Measurements from ENCODE around the gene ADAD2.

ADAD2 gene

DNA sequence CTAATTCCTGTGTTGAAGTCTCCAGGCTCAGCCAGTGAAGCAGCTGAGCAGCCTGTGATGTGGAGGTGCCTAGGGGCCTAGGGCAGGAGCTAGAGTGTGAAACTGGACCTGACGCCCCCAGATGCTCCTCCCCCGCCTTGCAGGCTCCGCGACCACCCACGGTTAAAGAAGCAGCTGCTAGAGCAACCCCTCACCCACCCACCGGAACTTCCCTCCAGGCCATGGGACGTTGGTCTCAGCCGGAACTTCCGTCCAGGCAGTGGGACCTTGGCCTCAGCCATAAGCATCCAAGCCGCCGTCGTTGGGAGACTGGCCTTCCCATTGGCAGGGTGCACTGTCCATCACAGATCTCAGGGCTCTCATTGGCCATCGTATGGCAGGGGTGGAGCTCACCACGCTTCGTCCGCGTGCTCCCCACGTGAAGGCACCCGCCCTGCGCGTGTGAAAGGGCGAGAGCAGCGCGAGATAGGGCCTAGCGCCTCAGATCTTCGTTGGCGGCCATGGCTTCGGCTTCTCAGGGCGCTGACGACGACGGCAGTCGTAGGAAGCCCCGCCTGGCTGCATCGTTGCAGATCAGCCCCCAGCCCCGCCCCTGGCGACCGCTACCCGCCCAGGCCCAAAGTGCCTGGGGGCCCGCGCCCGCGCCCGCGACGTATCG is at the start of gene ADAD2:
ADAD2 (plus strand) TSS at position 427 of the 658 bp plus-strand sequence; CDS start at position 501, 74 bp downstream.
- DNase-seq (ENCODE audit: low spot score) = no peak

DNA sequence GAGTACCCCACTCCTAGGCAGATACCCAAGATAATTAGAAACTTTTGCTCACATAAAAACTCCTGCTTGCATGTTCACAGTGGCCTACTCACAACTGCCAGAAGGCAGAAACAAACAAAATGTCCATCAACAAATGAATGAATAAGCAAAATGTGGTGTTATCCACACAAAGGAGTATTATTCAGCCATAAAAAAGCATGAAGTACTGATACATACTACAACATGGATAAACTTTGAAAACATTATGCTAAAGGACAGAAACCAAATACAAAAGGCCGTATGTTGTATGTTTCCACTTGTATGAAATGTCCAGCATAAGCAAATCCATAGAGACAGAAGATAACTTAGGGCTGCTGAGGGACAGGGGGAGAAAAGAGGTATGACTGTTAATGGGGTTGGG is 47.9 kb upstream of the ADAD2 start:
- no peak for DNase-seq (ENCODE audit: low spot score)

DNA sequence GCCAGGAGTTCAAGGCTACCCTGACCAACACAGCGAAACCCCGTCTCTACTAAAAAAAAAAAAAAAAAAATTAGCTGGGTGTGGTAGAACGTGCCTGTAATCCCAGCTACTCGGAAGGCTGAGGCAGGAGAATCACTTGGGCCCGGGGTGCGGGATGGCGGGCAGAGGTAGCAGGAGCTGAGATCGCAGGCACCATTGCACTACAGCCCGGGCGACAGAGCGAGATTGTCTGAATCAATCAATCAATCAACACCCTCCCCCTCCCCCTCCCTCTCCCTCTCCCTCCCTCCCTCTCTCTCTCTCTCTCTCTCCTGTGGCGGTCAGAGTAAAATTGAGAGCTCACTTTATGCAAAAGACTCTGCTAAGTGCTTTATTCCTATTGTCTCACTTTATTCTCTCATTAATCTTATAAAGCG is 47.2 kb upstream of the ADAD2 start:
- DNase-seq (ENCODE audit: low spot score) = no peak

DNA sequence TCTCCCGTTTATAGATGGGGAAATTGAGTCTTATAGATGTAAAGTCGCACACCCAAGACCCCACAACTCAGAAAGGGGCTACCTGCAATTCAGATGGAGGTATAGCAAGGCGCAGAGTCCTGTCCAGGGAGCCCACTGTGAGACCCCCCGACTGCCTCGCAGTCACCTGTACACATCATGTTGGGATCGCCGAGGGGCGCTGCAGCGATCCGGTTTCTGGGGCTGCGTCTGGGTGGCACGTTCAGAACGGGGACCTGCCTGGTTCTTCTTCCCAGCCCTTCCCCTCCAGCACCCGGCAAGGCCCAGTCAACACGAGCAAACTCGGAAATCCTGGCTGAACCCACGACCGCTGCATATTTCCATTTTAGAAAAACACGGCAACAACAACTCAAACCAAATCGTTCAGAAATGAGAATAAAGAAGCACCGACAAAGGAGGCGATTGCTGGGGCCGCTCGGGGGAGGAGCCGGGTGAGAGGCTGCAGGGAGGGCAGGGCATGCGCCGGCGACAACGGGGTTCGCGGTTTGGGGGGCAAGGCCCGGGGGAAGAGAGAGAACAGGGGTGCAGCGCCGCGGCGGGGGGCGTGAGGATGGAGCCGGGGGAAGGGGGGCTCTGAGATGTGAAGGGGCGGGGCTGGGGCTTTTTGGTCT is 46.6 kb upstream of the ADAD2 start:
- DNase-seq (ENCODE audit: low spot score) = peak; percentile 42

DNA sequence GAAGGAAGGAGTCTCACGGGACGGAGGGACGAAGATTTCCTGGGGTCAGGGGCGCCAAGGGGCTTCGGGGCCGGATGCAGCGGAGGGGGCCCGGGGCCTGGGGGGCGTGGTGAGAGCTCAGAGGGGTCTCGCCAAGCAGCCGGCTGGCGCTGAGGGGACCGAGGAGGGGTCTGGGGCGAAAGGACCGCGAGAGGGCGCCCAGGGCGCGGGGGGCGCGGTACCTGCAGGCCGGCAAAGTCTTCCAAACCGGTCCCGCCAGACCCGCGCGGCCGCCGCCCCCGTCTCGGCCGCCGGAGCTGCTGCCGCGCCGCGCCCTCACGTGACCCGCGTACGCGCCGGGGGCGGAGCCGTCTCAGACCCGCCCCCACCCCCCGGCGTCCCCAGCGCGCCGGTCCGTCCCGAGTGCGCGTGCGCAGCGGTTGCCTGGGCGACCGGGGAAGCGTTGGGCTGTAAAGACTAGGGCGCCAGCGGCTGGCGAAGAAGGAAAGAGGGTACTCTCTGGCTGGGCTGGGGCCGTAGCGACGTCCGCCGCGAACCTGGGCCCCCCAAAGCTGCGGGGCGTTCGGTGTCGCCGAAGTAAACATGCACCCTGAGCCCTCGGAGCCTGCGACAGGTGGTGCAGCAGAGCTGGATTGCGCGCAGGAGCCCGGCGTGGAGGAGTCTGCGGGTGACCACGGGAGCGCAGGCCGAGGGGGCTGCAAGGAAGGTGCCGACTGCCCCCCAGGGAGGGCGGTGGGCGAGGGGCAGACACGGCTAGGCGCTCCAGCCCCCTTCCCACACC is 45.9 kb upstream of the ADAD2 start, which contains the start of the genes DNAAF1 and HSDL1:
DNAAF1 (plus strand) TSS at position 450 of the 781 bp plus-strand sequence; CDS start at position 583, 133 bp downstream.
HSDL1 (minus strand) TSS at position 319 of the 781 bp plus-strand sequence. CDS start 13,856 bp downstream, outside the sequence.
- peak; percentile 81 for DNase-seq (ENCODE audit: low spot score)

DNA sequence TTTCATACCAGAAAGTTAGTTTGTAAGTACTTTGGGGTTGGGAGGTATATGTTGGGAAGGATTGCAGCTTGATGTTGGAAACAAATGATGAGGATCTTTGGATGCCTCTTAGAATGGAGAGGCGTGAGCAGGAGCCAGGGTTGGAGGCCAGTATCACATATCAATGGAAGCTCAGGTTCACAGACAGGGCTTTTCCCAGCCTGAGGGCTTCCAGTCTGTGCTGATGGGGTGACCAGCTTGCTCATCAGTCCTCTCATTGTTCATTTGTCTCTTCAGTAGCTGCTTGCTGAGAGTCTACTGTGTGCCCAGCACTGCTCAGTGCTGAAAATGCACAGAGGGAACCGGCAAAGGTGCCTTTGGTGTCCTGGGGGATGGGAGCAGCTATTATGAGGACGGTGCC is 40.0 kb upstream of the ADAD2 start:
- DNase-seq (ENCODE audit: low spot score) = no peak

DNA sequence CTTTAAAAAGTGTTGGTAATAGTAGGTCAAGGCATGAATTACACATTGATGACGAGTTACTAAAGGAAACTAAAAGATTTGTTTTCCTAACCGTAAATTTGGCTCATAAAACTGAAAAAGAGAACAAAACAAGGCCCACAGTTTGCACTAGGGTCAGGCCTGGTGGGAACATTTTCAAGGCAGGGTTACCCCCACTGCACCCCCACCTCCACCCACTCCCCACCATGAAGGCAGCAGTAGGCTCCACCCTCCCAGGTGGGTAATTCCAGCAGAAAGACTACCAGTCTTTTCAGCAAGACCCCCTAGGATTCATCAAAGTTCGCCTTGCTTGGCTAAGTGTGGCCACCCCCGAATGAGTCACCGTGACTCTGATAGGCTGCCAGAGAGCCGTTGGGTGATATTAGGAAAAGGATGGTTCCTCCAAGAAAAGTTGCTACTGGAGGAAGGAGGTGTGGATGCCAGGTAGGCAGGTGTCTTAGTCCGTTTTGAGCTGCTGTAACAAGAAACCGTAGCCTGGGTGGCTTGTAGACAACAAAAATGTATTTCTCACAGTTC is 37.2 kb upstream of the ADAD2 start:
- DNase-seq (ENCODE audit: low spot score) = no peak

DNA sequence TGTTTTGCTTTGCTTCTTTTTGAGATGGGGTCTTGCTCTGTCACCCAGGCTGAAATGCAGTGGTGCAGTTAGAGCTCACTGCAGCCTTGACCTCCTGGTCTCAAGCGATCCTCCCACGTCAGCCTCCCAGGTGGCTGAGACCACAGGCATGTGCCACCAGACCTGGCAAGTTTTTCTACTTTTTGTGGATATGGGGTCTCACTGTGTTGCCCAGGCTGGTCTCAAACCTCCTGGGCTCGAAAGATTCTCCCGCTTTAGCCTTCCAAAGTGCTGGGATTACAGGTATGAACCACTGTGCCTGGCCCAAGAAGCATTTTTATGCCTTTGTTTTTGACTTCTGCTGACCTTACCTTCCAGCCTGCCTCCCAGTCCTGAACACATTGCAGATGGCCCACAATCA is 35.7 kb upstream of the ADAD2 start:
- no peak for DNase-seq (ENCODE audit: low spot score)

DNA sequence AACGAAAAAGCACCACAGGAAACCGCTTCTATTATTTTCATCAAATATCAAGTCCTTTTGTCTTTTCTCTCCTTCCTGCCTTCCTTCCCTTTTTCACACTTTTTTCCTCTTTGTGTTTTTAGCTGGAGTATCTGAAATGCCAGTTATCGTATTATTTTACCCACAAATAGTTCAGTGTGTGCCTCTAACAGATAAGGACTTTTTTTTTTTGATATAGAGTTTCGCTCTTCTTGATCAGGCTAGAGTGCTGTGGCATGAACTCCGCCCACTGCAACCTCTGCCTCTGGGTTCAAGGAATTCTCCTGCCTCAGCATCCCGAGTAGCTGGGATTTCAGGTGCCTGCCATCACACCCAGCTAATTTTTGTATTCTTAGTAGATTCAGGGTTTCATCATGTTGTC is 35.2 kb upstream of the ADAD2 start:
- no peak for DNase-seq (ENCODE audit: low spot score)

DNA sequence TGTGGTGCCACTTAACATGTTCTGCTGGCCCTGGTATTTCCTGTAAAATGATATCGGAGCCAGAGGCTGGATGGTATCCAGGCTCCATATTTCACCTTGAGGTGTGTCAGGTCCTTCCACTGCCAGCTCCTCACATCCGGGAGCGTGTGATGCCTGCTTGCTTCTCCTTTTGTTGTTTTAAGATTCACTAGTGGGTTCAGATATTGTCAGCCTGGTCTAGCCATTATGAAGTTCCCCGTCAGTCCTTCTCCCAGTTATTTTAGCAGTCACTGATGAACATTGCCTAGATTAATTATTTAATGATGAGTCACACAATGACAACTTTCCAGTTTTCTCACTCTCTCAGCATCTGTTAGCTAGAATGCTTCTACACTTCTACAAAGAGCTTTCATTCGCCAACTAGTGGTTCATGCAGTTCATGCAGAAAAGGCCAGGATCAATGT is 34.6 kb upstream of the ADAD2 start:
- DNase-seq (ENCODE audit: low spot score) = no peak

DNA sequence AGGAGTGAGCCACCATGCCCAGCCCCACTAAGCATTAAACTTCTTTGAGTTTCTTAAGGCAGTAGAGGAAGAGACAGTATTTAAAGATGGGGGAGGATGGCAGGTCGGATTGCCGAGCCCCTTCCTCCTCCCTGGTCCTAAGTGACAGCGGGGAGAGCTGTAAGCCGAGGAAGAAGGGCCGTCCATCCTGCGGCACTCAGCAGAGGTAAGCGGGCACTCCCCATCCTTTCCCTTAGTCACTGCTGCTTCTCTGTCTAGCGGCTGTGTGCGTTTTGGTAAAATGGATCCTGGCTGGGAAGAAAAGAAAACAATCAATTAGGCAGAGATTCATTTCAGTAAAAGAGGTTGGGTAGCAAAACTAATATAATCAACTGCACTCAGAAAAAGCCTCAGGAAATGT is 31.9 kb upstream of the ADAD2 start:
- DNase-seq (ENCODE audit: low spot score) = no peak

DNA sequence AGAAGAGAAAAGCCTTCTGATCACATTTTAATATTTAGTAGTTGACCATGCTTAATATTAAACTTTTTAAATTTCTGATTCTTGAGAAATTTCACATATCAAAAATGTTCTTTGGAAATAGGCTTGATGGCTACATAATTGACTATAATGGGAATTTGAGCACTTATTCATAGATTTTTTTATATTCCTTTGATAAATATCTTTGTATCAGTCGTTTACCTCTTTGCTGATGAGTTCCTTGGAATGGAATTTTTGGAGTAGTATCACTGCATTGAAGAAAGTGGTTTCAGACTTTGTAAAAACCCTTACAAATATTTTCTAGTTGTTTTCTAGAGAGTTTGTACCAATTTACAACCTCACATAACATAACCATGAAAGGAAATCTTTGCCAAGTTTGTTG is 31.2 kb upstream of the ADAD2 start:
- DNase-seq (ENCODE audit: low spot score) = no peak

DNA sequence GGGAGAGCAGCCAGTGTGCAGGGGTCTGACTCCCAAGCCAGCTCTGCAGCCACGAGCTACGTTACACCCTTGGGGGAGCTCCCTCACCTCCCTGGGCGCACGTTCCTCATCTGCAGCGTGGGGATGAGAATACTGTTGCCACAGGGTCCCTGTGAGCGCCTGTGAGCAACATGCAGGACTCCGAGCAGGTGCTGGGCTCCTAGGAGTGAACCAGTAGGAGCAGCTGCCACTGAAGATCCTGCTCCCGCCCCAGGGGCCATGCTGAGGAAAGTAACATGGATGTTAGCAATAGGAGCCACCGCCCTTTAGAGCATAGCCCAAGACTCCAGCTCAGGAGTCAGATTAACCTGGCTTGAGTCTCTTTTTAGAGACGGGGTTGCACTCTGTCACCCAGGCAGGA is 29.9 kb upstream of the ADAD2 start:
- no peak for DNase-seq (ENCODE audit: low spot score)

DNA sequence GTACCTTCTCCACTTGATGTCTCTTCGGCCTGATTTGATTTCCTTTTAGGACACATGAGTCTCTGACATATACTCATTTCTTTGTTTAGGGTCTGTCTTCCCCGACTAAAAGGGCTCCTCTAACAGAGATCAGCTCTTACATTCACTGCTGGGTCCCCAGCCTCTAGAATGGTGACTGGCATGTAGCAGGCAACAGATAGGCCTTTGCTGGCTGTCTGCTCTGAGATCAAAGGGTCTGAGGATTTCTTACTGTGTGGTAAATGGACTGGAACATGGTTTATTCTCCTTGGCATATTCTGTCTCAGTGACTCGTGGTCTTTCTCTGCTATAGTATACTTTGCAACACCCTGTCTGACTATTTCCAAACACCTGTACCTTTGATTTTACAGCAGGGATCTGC is 29.2 kb upstream of the ADAD2 start:
- DNase-seq (ENCODE audit: low spot score) = peak; percentile 52

DNA sequence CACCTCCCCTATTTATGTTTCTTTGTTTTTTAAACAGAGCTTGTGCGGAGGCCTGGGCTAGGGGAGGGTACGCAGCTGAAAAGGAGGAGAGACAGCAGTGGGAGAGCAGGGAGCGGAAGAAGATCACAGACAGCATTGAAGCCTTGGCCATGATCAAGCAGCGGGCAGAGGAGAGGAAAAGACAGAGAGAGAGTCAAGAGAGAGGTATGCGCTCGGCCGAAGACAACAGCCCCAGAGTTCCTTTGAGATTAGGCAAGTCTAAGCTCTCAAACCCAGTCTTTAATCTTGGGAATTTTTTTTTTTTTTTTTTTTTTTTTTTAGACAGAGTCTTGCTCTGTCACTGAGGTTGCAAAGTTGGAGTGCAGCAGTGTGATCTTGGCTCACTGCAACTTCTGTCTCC is 25.2 kb upstream of the ADAD2 start:
- no peak for DNase-seq (ENCODE audit: low spot score)

DNA sequence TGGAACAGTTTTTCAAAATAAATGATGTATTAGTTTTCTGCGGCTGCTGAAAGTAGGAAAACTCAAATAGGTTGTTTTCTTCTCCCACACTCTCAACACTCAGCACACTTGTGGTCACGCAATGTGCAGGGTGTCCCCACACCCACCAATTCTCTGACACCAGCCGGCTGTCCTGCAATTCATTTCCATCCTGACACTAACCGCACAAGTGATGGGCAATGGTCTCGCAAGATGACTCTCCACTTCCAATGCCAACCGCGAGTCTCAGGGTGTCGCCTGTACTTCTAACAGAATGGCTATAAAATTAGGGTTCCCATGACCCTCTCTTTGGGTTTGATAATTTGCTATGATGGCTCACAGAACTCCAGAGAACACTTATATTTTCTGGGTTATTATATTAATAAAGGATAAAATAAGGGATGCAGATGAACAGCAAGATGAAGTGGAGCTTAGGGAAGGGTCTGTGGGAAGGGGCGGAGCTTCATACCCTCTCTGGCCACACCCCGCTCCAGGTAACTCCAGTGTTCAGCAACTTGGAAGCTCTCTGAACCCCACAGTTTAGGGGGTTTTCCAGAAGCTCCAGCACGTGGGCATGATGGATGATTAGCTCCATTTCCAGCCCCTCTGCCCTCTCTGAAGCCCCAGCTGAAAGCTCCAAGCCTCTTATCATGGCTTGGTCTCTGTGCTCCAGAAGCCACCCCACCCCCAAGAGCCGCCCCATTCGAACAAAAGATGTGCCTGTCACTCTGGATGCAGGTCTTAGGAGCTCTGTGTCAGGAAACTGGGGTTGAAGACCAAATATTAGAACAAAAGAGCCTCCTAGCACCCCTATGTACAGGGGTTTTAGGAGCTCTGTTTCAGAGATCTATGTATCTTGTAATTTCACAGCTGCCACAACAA is 23.9 kb upstream of the ADAD2 start:
- no peak for DNase-seq (ENCODE audit: low spot score)

DNA sequence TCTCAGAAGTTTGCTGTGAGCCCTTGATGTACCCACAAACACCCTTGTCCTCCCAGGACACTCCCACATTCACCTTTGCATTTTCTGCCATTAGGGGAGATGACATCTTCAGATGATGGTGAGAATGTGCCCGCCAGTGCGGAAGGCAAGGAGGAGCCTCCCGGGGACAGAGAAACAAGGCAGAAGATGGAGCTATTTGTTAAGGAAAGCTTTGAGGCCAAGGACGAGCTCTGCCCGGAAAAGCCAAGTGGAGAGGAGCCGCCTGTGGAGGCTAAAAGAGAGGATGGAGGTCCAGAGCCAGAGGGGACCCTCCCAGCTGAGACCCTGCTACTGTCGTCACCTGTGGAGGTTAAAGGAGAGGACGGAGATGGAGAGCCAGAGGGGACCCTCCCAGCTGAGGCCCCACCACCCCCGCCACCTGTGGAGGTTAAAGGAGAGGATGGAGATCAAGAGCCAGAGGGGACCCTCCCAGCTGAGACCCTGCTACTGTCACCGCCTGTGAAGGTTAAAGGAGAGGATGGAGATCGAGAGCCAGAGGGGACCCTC is 21.1 kb upstream of the ADAD2 start:
- no peak for DNase-seq (ENCODE audit: low spot score)

DNA sequence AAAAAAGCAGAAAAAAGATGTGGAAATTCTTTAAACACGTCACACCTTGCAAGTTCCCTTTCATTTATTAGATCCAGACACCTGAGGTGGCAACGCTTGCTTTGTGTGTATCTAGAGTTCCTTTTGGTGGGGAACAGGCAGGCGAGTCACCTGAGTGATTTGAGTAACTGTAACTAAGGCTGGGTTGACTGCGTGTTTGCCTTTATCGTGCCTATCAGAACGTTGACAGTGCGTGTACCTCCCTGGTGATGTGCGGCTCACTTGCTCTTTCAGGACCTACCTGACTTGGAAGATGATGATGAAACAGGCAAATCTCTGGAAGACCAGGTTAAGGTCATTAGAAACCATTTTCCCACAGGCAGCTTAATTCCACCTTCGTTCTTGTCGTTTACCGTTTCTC is 16.6 kb upstream of the ADAD2 start:
- no peak for DNase-seq (ENCODE audit: low spot score)

DNA sequence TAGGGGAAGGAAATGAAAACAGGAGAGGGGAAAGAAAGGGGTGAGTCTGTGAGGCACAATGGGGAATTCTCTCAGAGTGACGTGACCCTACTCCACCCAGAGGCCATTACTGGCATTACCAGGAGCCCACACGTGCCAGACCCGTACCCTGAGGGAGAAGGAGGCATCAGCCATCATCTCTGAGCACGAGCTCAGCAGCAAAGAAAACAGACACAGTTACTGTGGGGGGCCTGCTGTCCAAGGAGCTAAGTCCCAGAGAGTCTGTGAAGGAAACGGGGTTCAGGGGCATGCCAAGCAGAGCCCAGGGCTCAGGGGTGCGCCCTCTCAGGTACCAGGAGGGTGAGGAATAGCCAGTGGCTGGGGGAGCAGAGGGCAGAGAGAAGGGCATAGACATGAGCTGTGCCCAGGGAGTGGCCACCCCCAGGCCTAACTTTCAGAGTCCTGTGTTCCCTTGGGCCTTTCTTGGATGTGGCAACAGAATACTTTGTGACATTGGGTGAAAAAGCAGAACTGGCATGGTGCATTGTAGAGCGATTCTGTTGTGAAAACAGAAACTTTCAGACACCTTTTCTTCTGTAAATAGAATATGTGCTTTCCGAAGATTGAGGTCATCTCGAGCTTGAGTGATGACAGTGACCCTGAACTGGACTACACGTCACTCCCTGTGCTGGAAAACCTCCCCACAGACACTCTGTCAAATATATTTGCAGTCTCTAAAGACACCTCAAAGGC is 15.4 kb upstream of the ADAD2 start:
- peak; percentile 70 for DNase-seq (ENCODE audit: low spot score)
